Activated gamma-delta T cell treated with anti-CD3 and anti-CD28 coated beads, Interleukin-2, amount 50 U/mL, for 16 hours (primary cell): ENCODE measurements around the gene KRT2.

ENCODE experiments used
- DNase-seq: peaks from one replicate; pipeline ENCODE4 v3.0.0-alpha.2; 2020; ENCODE audit warnings: low read depth

Gene KRT2

GRCh38 chr12:52651726-52652261 lies at the start of gene KRT2:
TSS of gene KRT2 (minus strand) at chr12:52652211. CDS start at chr12:52652142, 69 bp downstream.
- DNase-seq, result no peak

DNA sequence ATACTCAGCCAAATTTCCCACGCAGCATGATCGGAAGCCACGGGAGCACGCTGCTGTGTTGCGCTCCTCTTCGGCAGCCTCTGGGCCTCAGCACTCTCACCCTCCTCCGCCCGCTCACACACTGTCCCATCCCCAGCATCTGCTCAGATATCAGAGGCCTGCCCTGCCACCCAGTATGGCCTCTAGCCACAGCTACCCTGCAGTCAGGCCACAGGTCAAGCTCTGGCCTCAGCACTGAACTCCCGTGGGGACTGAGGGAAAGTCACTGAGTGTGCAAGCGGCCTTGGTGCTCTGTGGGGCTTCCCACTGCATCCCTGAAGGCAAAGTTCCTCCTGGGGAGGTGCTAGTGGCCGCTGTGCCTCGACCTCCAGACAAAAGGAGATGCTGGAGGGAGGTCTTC lies 49.3 kb upstream of the KRT2 start:
- DNase-seq, result no peak

DNA sequence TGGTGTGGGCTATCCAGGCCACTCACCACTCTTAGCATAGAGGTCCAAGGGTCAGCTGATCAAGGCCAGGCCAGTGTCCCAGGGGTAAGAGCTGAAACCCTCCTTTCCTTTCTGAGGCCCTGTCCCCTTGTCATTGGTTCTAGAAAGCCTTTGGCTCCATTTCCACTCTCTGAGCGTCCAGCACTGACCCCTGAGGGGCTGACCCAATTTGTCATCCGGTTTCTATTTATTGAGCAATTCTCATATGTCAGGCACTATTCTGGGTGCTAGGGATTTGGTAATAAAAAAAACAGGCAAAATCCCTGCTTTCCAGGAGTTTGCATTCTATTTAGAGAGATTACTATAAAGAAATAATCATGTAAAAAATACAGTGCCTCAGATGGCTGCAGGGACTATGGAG lies 47.9 kb upstream of the KRT2 start:
- DNase-seq, result no peak

- DNase-seq, result no peak
These were observed 47.4 kb upstream of the KRT2 start for GRCh38 chr12:52699373-52699772.

DNA sequence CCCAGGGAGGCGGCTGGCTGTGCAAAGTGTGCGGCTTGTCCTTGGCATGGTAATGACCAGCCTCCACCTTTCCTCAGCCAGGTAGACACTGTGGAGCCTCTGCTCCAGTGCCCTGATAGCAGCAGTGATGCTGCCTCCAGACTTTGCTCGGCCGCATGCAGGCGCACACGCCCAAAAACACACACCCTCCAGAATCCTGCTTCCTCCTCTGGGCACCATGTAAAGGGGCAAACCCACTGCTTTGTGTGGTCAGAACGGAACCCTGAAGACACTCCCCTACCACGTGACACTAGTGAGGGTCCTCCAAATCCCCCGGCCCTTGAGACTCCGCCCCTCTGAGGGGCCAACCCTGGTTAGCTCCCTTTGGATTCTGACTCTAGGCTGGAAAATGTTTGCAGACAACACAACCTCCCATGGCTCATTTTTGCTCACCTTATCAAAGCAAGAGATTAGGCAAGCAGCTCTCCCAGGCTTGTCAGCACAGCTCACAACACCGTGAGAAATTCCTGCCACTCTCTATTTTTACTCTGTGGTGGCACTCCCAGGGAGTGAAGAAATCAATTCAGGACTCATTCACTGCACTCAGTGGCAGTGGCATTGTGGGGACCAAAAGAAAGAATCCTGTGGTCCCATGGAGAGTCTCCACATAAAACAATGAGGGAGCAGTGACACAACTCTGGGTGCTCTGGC lies 46.8 kb upstream of the KRT2 start:
- no peak for DNase-seq

DNA sequence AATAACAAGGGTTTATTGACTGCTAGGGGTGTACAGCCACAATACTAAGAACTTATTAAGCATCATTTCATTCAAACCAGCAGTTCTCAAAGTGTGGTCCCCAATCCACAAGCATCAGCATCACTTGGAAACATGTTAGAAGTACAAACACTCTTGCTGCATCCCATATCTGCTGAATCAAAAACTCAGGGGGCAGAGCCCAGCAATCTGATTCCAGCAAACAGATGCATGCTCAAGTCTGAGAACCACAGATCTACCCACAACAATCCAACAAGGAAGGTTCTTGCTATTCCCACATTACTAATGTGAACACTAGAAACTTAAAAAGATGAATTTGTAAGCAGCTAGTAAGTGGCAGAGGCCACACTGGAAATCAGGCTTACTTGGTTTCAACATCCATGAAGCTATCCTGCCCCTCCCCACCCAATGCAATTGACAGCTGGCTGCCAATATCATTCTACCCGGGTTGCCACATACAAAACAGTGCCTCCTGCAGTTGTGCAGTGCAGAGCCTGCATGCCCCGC lies 45.1 kb upstream of the KRT2 start:
- no peak for DNase-seq

DNA sequence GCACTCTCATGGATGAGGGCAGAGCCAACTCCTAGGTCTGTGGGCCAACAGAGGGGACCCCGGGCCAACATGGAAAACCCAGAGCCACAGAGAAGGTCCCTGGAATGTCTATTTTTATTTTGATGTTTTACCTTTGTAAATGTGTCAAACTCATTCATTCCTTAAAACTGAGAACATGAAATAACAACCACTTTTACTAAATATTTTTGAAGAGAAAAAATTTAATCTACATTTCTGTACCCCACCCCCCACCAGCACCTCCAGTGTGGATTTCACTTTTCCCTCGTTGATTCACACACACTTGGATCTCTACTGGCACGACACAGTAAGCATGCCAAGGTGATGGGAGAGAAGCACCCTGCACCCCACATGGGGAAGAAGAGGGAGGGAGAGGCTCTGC lies 44.6 kb upstream of the KRT2 start:
- DNase-seq, result no peak

GRCh38 chr12:52695039-52695438 lies 43.0 kb upstream of the KRT2 start:
- no peak for DNase-seq

GRCh38 chr12:52694151-52694550 lies 42.1 kb upstream of the KRT2 start:
- DNase-seq, result no peak

DNA sequence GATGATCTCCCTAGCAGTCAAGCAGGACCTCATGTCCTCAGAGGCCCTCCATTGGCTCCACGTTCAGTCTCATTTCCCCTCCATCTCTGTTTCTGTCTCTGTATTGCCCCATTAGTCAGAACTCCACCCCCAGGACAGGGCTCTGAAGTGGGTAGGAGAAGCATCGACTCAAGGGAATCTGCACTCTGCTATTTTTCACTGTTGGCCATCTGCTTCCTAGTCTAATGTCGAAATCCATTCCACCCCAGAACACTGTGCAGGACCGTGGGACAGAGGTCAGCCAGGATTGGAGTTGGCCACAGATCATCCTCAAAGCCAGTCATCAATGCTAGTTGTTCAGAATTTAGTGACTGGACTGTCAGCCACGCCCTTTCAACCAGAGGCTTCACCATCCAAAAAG lies 41.2 kb upstream of the KRT2 start:
- no peak for DNase-seq

DNA sequence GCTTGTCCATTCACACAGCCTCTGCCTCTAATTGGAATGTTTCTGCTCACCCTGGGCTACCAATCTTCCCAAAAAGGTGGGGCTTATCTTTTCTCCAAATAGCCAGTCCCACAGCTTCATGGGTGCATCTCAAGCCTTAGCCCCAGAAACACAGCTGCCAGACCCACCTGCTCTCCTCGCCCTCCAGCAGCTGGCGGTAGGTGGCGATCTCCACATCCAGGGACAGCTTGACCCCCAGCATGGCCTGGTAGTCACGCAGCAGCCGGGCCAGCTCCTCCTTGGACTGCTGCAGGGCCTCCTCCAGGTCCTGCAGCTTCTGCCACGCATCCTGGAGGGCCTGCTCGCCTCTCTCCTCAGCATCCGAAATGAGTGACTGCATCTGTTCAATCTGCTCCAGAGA lies 40.2 kb upstream of the KRT2 start:
- no peak for DNase-seq

DNA sequence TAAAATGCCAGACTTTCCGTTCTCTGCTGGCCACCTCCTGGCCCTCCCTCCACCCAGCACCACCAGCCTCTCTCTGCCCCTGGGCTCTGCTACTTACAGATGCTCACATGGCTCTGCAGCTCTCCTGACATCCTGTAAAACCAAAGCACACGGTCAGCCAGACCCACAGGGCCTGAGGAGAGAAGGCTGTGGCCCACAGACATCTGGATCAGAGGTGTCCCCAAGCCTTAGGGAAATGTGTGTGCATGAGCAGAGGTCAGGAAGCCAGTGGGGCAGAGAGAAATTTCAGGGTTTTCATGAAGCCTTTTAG lies 39.8 kb upstream of the KRT2 start:
- no peak for DNase-seq

DNA sequence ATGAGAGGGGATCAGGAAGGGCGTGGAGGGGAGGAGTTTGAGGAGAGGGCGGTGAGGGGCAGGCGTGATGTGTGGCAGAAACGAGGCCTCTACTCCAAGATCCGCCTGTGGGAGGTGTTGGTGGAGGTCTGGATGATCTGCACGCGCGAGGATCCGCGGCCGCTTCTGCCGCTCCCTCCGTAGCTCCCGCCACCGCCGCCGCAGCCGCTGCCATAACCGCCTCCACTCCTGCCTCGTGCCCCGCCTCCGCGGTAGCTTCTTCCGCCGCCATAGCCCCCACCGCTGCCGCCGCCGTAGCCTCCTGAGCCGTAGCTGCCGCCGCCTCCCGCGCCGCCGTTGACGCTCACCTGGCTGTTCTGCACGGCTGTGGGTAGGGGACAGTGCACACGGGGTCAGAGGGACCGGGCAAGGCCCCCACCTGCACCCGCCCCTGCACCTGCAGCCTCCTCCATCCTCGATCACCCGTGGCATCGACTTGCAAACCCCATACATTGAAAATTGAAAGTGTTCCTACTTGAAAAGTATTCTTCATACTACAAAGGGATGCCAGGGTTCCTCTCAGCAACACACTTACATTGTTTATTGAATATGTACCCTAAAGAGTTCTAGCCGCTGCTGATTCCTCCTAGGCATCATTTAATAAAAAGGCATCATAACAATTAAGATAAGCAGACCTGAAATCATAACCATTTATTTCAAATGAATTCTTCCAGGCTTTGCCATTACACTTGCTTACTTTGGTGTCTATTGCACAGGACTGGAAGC lies 39.2 kb upstream of the KRT2 start:
- peak; percentile 13 for DNase-seq

DNA sequence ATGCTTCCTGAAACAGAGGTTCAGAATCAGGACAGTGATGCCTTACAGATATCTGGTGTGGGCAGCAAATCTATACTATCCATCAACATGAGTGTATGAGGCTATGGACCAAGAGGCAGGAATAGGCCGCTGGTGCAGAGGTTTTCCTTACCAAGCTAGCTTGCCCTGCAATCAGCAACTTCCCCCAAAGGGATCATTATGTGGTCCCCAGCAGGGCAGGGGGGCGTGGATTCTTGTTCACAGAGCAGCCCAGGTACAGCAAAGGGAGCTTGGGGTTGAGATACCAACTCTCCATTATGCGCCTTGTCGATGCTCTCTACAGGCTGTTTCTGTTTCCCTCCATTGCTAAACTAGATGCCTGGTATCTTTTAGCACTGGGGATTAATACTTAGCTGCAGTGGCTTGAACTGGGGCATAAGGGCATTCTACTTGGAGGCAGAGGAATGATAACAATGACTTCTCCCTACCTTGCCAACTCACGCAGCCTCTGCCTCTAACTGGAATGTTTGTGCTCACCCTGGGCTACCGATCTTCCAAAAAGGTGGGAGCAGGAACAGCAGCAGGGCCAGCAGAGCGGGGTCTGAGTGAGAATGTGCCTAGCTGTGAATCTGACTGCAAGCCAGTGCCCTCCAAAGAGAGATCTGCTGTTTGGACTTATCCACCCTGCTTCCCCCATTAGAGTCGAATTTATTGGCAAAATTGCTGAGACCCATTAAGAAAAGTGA lies 38.5 kb upstream of the KRT2 start:
- DNase-seq, result no peak

GRCh38 chr12:52689936-52690335 lies 37.9 kb upstream of the KRT2 start:
- no peak for DNase-seq

- no peak for DNase-seq
These were observed 37.2 kb upstream of the KRT2 start for GRCh38 chr12:52689239-52689638.

GRCh38 chr12:52688481-52688880 lies 36.5 kb upstream of the KRT2 start:
- no peak for DNase-seq

DNA sequence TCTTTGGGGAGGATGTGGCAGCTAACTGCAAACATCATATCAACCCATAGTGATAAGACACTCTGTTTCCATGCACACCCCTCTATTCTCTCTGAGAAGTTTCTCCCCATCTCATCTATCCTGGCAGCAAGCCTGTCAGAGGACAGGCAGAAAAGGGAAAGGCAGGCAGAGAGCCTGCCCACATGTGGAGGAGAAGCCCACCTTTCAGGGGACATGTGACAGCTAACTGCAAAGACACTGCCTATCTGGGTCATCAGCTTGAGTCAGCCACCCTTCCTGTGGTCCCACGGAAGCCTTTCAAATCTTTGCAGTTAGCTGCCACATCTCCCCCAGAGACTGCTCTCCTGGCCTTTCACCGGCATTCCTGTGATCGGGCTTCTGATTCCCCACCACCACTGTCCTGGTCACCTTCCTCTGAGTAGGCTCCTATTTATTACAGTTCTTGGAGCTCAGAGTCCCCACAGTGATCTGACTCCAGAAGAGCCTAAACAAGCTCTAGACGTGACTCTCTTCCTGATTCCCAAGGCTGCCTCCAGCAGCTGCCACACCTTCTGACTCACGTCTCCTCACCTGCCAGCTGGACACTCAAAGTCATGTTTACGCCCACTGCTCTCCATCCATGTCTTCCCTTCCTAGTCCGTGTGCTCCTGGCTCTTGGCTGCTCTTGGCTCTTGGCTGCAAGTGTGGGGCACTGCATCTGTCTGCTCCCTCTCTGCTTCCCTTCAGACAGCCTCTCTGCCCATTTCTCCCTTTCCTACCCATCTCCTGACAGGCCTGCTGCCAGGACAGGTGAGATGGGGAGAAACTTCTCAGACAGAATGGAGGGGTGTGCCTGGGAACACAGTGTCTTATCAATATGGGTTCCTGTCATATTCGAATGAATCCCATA lies 35.7 kb upstream of the KRT2 start:
- no peak for DNase-seq

DNA sequence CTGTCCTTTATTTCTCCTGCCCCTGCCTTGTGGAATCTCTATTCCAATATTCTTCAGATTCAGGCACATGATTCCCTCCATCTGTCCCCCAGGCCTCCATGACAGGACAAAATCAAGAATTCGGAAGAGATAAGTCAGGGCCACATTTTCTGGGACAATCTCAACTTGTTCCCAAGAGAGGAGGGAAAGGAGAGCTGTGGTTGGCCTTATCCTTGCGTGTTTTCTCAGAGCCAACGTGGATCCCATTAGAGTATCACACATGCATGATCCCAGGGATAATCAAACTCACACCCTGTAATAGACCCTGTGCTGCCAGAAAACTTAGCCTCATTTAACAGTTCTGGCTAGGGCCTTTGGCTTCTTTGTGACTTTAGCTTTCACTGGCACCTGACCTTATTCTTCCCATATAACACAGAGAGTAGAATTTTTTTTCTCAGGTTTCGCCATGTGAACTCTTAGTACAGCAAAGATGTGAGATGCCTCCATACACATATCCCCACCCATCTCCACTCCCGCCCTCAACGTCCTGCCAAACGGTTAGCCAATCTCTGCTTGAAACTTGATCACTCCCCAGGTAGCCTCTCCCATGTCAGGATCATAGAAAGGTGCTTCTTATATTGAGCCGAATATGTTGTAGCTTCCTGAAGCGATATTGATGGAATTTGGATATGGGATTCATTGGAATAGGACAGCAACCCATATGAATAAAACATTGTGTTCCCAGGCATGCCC lies 34.9 kb upstream of the KRT2 start:
- DNase-seq, result no peak

GRCh38 chr12:52686063-52686462 lies 34.1 kb upstream of the KRT2 start:
- DNase-seq, result no peak

GRCh38 chr12:52685406-52685890 lies 33.4 kb upstream of the KRT2 start:
- no peak for DNase-seq
